ENCODE measurements around the gene PACRG. TPM values are rescaled to one million over a fixed set of nuclear protein-coding genes. Genes with fewer than 3 reads are reported as not detected.

Gene PACRG
- total RNA-seq, 1 experiment from 2014 or later: 0.26 TPM

- H3K4me3 Mint-ChIP-seq: no peak overlapping the region
- no peak overlapping the region for H2BK12ac ChIP-seq (ENCODE audit: insufficient read length, low read depth, low read length)
- H2BK20ac ChIP-seq (ENCODE audit: low read depth, low read length, poor library complexity, severe bottlenecking): no peak overlapping the region
- H2BK120ac ChIP-seq (ENCODE audit: low read depth, low read length, poor library complexity, severe bottlenecking): no peak overlapping the region
- DNase-seq: no peak
- H3K27ac ChIP-seq (ENCODE audit: insufficient read length, low read depth, low read length): no peak overlapping the region
- H2AK5ac ChIP-seq (ENCODE audit: insufficient read length, low read length): no peak overlapping the region
- no peaks in the 10 kb centered on the region for H4K20me1 ChIP-seq (ENCODE audit: control insufficient read depth, insufficient read depth, insufficient read length)
- H3K36me3 Mint-ChIP-seq (ENCODE audit: insufficient read depth in 1 of 3, low read depth in 3 of 3): no peaks in the 10 kb centered on the region; a peak in 1 of 7 replicates
- H4K91ac ChIP-seq (ENCODE audit: insufficient read length, low read depth, low read length): no peak overlapping the region
- H3K27ac Mint-ChIP-seq: peak overlapping the region in 1 of 3 experiments; percentile 37; a peak in 1 of 7 replicates
- TF ChIP-seq CTCF (conservative IDR thresholded peaks at IDR 0.05): no peak
- no peaks in the 10 kb centered on the region for H3K27me3 ChIP-seq (ENCODE audit: insufficient read depth, low read length)
- H3K79me1 ChIP-seq (ENCODE audit: insufficient read depth, low read depth, low read length, poor library complexity, severe bottlenecking): no peaks in the 10 kb centered on the region
- H3K79me2 ChIP-seq (ENCODE audit: insufficient read depth, low read length): no peaks in the 10 kb centered on the region
- no peak overlapping the region for H3K9ac ChIP-seq (ENCODE audit: extremely low read depth, insufficient read length, low read length)
- H3K9me3 Mint-ChIP-seq: peaks cover 0 to 5% of the 10 kb centered on the region in 2 experiments; a peak in 1 of 5 replicates
- H3K18ac ChIP-seq (ENCODE audit: insufficient read length, low read depth, low read length): no peak overlapping the region
- H4K8ac ChIP-seq (replicated peaks; ENCODE audit: insufficient read length, low read depth, low read length): no peak overlapping the region
- no peak overlapping the region for H3K23ac ChIP-seq (ENCODE audit: insufficient read length, low read depth, low read length)
- no peak overlapping the region for H3T11ph ChIP-seq (ENCODE audit: low read length)
- no peak overlapping the region for H3K56ac ChIP-seq (ENCODE audit: insufficient read length, low read depth, low read length)
- H3K23me2 ChIP-seq (ENCODE audit: insufficient read length, low read depth, low read length, poor library complexity, severe bottlenecking): no peaks in the 10 kb centered on the region
- no peak overlapping the region for H3K4me2 ChIP-seq (ENCODE audit: insufficient read depth, insufficient read length, low read length)
- no peaks in the 10 kb centered on the region for H3K4me1 ChIP-seq (ENCODE audit: insufficient read depth, low read length)
- no peak overlapping the region for H2BK15ac ChIP-seq (ENCODE audit: low read depth, low read length)
- no peak overlapping the region for H2BK5ac ChIP-seq (ENCODE audit: insufficient read length, low read length)
- no peaks in the 10 kb centered on the region for H3K4me1 Mint-ChIP-seq
- no peaks in the 10 kb centered on the region; the same call in 1 of the 2 replicates for H3K27me3 Mint-ChIP-seq (ENCODE audit: low read depth)
- no peak overlapping the region for H3K14ac ChIP-seq (ENCODE audit: insufficient read depth, low read length)
- no peak overlapping the region for H4K5ac ChIP-seq (ENCODE audit: insufficient read length, low read depth, low read length)
- no CpG with 5 or more reads among the region's 6 CpGs for WGBS (ENCODE audit: extremely low coverage, insufficient read length, low lambda C conversion rate)
- no peak overlapping the region for H2AFZ ChIP-seq (ENCODE audit: low read length)
- no peaks in the 10 kb centered on the region for H3K9me3 ChIP-seq (ENCODE audit: control insufficient read depth, low read depth, low read length)
- no peak overlapping the region for H3K4ac ChIP-seq (ENCODE audit: low read depth, low read length)
Measured at GRCh38 chr6:162964488-162965140, 236.8 kb downstream of the PACRG start.
